KOPT-K1 (cell line): ENCODE measurements around the gene DST.

Source experiments
- H3K27ac ChIP-seq: fragments of 200-600 bp; sonication (generic); 2 replicates; pipeline ENCODE4 v1.5.1; 2016; ENCODE audit warnings: antibody characterized with exemption, mild to moderate bottlenecking, low read depth, low read length; ENCODE audit not compliant: poor library complexity, severe bottlenecking
- H3K36me3 ChIP-seq: fragments of 200-600 bp; sonication (generic); 2 replicates; pipeline ENCODE4 v1.5.1; 2017; ENCODE audit warnings: antibody characterized with exemption, mild to moderate bottlenecking, low read length, moderate library complexity; ENCODE audit not compliant: insufficient read depth
- H3K9me3 ChIP-seq: fragments of 200-600 bp; sonication (generic); 2 replicates; pipeline ENCODE4 v1.5.1; 2017; ENCODE audit warnings: antibody characterized with exemption, low read length, mild to moderate bottlenecking; ENCODE audit not compliant: insufficient read depth, poor library complexity, severe bottlenecking

The DST gene

DNA sequence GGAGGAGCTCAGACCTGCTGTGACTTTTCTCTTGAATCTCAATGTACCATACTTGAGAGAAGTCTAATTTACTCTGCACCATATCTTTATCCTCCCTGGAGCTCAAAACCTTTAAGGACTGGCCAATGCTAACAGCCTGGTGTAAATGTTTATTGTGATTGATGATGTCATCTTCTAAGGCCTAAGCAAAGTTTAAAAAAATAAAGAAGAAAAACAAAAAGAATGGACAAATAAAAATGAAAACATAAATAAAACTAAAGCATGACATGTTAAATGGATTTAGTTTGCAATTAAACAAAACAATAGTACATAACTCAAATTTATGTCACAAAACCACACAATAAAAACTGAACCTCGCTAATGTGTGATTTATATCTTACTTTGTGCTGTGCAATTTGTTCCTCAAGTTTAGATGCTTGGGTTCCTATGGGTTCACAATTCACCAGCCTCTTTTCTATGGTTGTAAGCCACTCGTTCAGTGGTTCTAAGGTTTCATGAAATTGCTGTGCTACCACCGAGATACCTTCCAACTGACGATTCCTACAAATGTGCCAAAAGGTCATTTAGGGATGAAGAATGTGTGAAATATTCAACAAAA is 113.0 kb downstream of the DST start:
- Histone ChIP-seq H3K36me3 (no peaks in the 10 kb centered on the region), H3K27ac (no peak overlapping the region)

DNA sequence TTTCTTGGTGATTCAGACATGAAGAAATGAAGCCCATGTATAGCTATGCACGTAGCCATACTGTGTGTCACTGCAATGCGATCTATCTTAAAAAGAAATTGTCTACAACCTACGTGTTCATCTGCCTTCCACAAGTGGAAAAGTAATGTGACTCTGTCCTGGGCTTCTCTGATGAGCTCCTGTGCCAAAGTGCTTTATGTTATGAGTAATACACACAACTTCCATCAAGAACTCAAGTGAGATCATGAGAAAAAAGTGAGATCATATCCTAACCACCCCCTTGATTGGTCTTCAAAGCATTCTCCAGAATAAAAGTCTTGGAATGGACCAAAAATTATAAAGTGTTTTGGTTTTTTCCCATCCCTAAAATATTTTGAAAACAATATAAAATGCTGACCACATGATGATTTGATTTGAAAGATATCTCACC is 114.3 kb downstream of the DST start:
- no peaks in the 10 kb centered on the region for H3K9me3 ChIP-seq
- no peak overlapping the region for H3K27ac ChIP-seq
- H3K36me3 ChIP-seq = no peaks in the 10 kb centered on the region

More for the DNA sequence above, 113.0 kb downstream of the DST start:
- H3K9me3 ChIP-seq = no peaks in the 10 kb centered on the region

DNA sequence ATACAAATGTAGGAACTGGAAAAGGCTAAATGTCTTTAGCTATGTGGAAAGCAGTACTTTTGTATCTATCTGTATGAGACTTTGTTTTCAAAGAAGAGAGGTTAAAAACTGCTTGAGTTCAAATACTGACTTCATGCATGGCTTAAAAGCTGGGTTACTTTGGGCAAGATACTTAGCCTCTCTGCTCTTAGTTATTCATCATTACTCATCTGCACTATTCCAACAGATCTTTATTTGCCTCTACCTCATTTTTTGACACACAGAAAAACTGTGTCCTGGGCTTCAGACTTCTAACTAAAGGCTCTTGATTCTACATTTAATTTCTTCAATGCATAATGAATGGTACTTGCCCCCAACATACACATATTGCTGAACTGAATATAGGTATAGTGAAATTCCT is 114.8 kb downstream of the DST start:
- no peaks in the 10 kb centered on the region for H3K9me3 ChIP-seq
- no peak overlapping the region for H3K27ac ChIP-seq
- no peaks in the 10 kb centered on the region for H3K36me3 ChIP-seq

DNA sequence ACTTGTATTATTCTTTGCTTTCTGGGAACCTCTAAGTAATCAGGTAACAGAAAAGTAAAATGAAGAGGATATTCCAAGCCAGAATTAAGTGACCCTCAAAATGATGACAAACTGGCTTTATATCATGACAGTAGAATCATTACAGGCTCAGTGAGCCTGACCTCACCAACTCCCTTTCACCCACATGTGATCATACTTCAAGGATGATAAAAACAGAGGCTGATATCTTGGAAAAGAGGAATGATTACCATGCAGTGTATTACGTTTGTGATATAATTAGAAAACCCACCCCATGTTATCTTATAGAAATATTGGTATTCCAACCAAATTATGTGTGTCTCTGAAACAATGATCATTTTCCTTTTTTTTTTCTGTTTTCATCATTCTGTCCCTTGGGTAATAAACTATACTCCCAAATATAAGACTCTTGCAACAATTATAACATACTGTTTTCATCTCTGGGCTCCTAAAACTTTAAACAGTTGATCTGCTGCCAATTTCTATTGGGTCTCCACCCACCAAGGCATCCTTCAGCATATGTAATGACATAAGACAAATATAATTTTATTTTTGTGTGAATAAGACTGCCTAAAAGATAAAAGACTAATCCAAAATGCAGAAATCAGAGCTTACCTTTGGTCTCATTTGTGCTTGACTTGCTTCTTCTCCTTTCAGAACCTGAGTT is 115.7 kb downstream of the DST start:
- H3K36me3 ChIP-seq = no peaks in the 10 kb centered on the region
- no peak overlapping the region for H3K27ac ChIP-seq
- H3K9me3 ChIP-seq = no peaks in the 10 kb centered on the region

DNA sequence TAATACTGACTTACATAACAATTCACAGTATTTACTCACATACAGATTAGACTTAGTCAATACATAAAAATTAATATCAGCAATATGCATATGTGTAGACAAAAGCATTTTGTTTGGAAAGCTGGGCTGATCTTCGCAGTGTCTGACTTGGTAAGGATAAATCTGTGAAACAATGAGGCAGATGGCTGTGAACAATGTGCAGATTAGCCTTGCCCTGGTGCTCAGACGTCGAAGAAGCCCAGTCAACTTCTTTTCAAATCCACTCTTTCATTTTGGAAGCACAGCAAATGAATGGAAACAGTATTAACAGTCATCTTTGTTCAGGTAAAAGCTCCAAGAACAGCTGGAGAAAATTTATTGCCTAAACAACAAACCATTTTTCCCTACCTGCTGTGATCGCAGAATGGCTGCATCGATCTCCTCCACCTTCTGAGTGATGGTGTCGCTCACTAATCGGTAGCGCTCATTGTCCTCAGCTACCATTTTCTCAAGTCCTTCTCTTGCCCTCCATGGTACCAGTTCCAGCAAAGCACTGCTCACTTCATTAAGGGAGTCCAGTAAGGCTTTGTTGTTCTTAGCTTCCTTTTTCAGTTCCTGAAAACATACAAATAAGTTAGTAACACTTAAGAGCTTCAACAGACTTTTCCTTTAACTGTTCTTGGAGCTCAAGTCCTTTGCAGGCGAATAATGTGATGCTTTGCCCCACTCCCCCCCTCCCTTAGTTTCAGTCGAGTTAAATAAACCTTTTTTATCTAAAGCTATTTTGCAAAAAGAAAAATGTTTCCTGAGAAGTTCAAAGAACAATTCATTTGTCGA is 116.5 kb downstream of the DST start:
- H3K36me3 ChIP-seq = no peaks in the 10 kb centered on the region
- no peaks in the 10 kb centered on the region for H3K9me3 ChIP-seq

DNA sequence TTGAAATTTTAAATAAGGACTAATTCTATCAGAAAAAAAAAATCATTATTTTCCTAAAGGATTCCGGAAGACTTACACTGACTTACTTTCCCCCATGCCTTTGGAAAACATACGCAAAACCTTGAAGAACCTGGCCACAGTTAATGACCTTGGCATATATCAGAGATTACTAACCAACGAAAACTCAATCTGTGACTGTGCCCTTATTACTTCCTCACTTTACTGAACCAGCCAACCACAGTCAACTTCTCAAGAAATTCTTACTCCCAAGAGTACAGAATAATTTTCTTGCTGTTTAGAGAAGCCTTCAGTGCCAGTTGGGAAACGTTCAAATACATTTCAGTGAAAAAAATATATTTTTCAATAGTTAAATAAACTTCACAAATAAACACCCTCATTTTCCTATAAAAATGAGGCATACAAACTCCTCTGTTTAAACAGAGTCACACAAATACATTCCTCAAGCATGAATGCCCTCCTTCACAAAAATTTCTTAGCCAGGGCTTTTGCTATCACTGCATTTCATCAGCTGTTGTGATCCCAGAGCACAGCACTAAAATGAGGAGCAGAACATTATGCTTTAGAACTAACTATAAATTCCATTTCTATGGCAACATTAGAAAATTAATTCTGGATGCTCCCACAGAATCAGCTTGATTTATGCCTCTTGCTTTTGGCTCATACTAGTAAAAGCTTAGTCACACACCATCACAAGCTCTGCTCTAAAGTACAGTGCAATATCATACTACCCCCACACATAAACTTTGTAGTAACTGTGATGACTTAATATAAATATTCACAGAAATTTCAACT is 117.6 kb downstream of the DST start:
- no peaks in the 10 kb centered on the region for H3K36me3 ChIP-seq
- H3K27ac ChIP-seq = no peak overlapping the region
- no peaks in the 10 kb centered on the region for H3K9me3 ChIP-seq

More for the DNA sequence above, 116.5 kb downstream of the DST start:
- H3K27ac ChIP-seq = no peak overlapping the region

DNA sequence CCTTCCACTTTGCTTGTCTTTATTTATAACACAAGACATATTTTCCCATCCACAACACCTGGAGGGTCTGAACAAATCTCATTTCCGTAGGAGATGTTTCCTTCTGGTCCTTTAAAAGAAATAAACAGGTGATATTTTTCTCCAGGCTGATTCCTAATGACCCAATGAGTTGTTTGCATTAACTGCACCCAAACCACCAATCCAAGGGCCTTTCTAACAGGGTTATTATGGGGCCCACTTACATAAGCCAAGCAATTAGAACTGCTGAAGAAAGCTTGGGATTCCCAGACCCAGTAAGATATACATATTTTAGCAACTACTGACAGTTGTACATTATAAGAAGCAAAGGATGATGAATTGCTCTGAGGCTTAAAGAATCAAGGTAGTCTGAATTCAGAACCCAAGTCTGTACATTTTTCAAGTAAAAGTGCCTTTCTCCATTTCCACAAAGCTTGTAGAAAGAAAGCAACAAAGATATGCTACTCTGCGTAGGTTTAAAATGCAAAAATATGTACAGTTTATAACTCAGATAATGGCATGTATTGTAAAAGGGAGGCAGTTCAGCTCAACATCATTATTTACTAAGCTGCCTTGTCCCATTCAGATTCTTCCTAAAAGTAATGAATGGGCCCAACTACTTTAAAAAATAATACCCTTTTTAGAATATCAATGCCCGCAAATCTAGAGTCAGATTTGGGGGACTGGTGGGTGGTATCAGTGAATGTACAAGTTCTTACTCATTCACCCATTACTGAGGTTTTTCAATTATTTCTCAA is 120.0 kb downstream of the DST start:
- no peaks in the 10 kb centered on the region for H3K9me3 ChIP-seq
- H3K36me3 ChIP-seq = no peaks in the 10 kb centered on the region
- no peak overlapping the region for H3K27ac ChIP-seq

DNA sequence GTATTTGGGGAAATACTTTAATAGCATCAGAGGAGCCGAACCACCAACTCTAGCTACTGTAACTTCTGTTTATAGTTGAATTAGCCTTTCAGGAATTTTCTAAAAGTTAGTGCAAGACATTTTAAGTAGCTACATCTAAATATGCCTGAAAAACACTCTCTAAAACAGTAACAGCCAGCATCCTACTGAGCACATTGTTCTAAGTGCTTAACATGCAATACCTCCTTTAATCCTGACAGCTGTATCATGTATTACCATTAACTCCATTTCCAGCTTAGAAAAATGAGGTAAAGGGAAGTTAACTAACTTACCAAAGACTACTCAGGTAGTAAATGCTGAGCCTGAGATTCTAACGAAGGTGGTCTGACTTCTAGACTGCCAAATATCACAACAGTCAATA is 120.7 kb downstream of the DST start:
- H3K36me3 ChIP-seq = no peaks in the 10 kb centered on the region
- no peaks in the 10 kb centered on the region for H3K9me3 ChIP-seq
- H3K27ac ChIP-seq = no peak overlapping the region

DNA sequence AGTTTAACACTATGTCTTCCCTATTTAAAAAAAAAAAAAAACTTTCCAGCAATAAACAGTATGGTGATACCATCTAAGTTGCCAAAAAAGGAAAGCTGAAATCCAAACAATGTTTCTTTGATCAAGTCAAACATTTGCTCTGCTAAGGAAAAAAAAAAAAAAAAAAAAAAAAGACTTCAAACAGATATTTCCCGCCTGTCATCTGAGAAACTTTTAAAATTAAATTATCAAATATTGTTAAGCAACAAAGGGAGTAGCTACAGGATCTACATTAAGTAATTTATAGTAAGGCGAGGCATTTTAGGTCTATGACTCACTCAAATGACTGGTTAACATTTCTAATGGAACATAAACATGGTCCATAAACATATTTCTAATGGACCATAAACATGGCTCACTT is 121.2 kb downstream of the DST start:
- Histone ChIP-seq H3K27ac (no peak overlapping the region), H3K9me3 (no peaks in the 10 kb centered on the region), H3K36me3 (no peaks in the 10 kb centered on the region)

DNA sequence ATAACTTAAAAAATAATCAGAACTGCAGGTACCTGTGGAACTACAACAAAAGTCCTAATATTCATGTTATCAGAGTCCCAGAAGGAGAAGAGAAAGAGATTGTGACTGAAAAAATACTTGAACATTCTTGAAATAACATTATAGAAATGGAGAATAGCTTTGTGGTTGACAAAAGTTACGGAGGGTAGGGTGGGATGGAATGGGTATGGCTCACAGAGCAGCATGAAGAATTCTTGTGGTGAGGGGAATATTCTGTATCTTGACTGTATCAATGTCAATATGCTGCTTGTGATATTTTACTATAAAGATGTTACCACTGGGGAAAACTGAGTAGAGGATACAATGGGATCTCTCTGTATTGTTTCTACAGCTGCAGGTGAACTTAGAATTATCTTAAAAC is 122.5 kb downstream of the DST start:
- H3K36me3 ChIP-seq = no peaks in the 10 kb centered on the region
- H3K27ac ChIP-seq = no peak overlapping the region
- H3K9me3 ChIP-seq = no peaks in the 10 kb centered on the region

DNA sequence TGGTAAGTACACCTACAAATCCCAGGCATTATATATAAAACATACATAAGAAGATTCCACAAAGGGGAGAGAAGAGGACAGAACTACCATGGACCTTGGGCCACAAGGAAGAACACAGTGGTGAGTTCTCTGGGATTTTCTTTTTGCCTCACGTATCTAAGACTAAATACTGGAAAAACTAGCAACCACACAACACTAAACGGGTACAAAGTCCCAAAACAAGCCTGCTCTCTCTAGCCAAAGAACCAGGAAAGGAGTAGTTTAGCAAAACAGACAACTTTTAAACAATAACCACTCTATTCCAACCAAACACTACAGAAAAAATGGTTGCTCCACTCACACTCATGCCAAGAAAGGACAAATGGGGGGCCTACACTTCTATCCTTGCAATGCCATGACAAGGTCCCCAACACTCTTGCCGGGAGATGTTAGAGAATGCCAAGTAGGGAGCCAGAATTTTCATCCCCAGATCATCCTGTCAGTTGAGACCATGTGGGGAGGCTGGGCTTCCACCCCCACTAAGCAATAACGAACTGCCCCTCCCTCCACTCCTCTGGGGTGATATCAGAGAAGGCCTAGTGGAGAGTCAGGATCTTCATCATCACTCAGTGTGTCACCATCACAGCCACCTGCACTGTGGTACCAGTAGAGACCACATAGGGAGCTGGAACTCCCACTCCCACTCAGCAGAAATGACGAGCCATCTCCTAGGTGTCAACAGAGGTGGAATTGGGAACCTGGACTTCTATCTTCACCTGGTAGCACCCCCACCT is 123.5 kb downstream of the DST start:
- Histone ChIP-seq H3K27ac (no peak overlapping the region), H3K9me3 (no peaks in the 10 kb centered on the region), H3K36me3 (no peaks in the 10 kb centered on the region)

DNA sequence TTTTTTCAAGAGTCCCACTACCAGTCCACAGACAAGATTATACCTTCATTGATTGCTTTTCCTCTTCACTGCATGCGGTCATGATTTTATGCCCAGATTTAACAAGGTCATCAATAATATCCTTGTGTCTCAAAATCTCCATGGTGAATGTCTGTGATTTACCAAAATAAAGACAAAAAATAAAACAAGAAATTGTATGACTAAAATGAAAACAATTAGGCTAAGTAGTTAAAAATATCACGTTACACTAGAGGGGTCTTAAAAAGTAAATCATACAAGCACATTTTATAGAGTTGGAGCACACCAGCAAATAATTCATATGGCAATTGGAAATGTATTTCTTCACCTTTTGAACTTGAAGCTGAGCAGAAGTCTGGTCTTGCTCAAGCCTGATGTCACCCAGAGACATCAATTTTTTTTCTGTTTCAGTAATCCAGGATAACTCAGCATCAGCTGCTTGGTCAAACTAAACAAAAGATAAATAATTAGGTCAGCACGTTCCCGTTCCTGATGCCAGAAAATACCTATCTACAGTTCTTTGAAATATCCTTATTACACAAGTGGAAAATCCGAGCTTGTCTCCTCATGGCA is 125.4 kb downstream of the DST start:
- Histone ChIP-seq H3K27ac (no peak overlapping the region), H3K36me3 (no peaks in the 10 kb centered on the region), H3K9me3 (no peaks in the 10 kb centered on the region)

DNA sequence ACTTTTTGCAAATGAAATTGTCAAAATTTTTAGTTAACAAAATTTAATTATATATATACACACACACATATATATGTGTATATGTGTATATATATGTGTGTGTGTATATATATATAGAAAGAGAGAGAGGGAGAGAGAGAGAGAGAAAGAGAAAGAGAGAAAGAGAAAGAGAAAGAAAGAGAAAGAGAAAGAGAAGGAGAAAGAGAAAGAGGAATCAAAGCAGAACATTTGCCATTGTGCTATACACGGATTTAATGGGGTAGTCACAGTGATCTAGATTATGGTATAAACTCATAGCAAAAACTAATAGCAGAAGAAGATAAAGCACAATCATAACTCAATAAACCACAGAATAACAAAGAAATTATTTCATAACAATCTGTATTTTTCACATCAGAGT is 126.7 kb downstream of the DST start:
- Histone ChIP-seq H3K36me3 (no peaks in the 10 kb centered on the region), H3K9me3 (no peaks in the 10 kb centered on the region)

More for the DNA sequence above, 126.7 kb downstream of the DST start:
- no peak overlapping the region for H3K27ac ChIP-seq
